Vagina (tissue), 2 donors: ENCODE measurements around the gene MRI1.

ENCODE experiments used
- POLR2A ChIP-seq, 2 donors: fragments of 450-650 bp; IDR thresholded peaks; one replicate each; pipeline ENCODE4 v1.6.1; 2017; ENCODE audit warnings: antibody characterized with exemption in 2 of 2, mild to moderate bottlenecking in 2 of 2, moderate library complexity in 2 of 2
- POLR2AphosphoS5 ChIP-seq, 2 donors: sonication (generic); formaldehyde crosslinking; IDR thresholded peaks; one replicate each; pipeline ENCODE4 v1.9.0; 2017; ENCODE audit warnings: antibody characterized with exemption in 2 of 2, mild to moderate bottlenecking in 2 of 2, low read depth in 1 of 2; ENCODE audit not compliant: insufficient read depth in 1 of 2

DNA sequence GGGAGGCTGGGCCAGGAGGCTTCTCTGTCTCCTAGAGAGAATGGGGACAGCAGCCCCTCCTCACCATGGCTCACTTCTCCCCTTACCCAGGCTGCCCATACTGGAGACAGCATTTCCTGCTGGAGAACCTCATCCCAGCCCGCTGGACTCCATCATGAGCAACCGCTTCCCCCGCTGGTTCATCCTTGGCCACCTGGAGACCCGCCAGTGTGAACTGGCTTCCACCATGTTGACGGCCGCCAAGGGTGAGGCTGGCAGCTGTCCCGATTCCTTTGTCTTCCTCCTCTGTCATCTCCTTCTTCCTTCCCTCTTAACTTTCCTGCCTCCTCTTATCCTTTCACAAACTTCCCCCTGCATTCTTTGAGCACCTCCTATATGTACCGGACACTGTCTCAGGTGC lies 58.9 kb downstream of the MRI1 start:
- TF ChIP-seq POLR2AphosphoS5 (IDR thresholded peaks at IDR 0.05; ENCODE audit: insufficient read depth in 1 of 2, low read depth in 1 of 2) (no peak), POLR2A (IDR thresholded peaks at IDR 0.05) (no peak)
